DMS53 treated with DMSO at 0.1 percent for 48 hours (cell line): Measurements from ENCODE around the gene ALDH8A1.
"Not testable (repeated sequence)": the region's sequence is repeated elsewhere in the genome, so short reads cannot be mapped to it uniquely, and the experiment has no call there.

Experiments
- DNase-seq: peaks from one replicate; lab custom pipeline; 2025; ENCODE audit not compliant: unreplicated experiment; lab: John Stamatoyannopoulos, UW

Gene ALDH8A1

GRCh38 chr6:134911547-134911946, 38.4 kb downstream of the ALDH8A1 start:
- DNase-seq: no peak

DNA sequence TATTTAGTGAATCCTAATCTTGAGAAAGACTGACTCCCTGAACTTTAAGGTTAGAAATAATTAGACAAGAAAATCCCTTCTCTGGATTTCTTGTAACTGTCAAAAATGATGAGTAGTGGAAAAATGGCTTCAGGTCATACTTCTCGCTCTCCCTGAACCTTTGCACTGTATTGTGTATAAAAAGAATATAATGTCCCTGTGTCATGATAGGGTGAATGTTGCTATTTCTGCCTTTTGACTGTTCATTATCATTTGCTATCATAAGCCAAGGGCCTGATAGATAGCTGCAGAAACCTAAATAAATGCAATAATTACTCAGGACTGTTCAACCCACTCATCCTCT, 39.3 kb downstream of the ALDH8A1 start:
- no peak for DNase-seq

DNA sequence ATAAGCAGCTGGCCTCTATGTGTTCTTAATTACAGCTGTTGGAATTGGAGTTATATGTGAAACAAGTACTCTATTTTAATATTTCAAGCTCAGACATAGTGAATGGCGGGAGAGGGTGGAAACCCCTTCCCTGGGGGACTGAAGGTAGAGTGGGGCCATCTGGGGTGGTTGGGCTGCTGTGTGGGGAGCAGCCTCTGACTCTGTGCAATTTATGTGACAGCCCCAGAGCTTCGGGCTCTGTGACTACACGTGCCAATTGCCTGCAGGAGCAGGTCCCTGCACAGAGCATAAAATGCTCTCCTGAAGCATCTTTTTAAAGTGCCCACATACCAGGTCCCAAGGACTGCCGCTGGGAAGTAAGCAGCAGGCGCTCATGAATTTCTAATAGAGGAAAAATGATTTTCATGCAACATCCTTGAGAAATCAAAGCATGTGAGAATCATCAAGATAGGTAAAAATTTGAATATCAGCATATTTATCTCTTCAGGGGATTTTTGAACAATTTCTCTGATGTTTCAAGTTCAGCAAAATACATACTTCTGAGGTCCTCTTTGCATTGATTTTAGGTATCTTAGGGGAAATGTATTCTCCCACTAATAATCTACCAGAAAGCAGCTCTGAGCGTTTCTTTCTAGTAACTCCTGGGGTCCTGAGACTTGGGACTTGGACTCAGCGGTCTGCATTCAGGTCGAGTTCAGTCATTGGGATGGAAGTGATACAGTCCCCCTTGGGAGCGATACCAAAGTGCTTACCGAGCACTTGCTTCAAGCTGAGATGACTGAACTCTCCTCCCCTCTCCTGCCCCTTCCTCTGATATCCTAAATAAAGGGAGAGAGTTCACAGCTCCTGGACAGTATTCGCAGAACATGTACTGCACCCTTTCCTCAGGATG, 40.0 kb downstream of the ALDH8A1 start:
- DNase-seq: no peak

DNA sequence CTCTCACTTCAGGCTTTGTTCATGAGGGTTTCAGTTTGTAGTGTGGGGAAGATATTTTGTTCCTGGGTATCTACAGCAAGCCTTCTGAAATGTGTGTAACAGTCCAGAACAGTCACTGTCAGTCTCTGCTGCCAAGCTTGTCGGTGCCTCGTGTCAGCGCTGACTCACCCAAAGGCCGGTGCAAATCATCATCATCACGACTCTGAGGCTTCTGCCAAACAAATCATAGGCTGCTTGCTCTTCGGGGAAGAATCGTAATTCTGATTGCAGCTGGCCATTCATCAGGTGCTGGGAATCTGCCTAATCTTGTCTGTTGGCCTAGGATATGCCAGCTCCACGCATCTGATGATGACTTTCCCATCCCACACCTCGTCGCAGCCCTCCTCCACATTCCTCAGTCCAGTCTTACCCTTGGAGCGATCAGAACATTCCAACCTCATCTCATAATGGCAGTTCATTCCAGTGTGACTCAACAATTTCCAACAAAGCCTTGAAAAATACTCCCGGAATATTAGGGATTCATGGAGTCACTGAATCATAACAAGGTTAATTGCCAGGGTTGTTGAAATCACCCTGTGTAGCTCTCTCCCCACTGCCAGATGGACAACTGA, 40.9 kb downstream of the ALDH8A1 start:
- DNase-seq: no peak

GRCh38 chr6:134904731-134905130, 45.2 kb downstream of the ALDH8A1 start:
- not testable (repeated sequence) for DNase-seq

DNA sequence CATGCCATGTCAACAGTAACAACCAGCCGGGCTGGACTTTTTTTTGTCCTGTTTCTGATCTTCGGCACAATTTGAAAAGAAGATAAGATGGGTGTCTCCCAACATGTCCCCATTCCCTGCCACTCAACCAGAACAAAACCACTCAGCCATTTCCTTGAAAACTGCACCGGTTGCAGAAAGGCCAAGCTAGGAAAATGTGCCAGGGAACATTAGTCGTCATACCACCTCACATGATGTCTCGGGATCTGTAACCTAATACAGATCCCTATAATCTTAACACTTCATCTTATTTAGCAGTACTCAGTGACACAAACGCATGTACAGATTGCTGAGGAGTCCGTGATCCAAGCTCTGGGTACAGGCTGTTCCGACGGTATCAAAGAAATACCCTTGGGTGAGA, 46.5 kb downstream of the ALDH8A1 start:
- no peak for DNase-seq

DNA sequence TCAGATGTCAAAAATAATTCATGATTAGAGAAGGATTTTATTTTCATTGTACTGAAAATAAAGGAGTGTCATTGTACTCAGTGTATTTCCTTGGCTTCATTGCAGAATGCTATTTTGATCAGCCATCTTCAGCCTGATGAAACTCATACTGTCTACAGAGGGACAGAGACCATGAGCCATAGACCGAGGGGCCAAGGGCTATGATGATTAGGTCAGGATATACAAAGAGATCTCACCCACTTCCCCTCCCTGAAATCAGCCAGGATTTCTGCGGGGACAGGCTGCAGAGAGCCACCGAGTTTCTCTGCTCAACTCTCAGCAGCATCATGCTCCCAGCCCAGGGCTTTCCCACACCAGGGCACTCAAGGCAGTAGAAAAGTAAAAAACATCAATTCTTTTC, 47.0 kb downstream of the ALDH8A1 start:
- DNase-seq: no peak

DNA sequence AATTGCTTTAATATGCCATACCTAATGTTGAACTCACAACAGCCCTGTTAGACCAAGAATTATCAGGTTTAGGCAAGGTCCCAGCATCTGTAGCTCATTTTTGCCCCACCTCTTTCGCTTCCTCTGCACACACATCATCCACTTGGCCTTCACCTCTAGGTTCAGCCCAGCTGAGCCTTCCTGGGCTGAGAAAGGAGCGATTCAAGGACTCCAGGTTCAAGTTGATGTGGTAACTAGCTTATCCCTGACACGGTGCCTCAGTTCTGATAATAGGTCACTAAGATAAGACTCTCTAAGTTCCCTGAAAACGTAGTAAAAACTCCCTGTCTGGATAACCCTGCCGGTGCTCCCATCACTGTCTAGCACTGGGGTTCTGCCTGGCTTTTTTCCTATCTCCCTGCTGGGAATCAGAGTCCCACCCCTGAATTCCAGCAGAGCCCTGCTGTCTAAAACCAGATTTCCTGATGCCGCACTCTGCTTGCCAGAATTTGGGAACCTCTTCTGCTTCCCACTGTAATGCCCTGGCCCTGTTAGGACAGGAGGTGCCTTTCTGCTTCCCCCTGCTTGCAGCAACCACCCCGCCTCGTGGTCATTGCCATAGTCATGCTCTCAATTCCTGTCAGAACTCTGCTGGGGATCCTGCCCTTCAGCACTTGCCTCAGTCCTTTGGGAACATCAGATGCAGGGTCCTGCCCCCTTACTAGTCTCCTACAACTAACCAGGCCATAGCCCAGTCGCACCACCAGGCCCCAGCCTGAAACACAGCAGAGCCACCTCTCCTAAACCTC, 47.6 kb downstream of the ALDH8A1 start:
- DNase-seq: no peak

GRCh38 chr6:134898575-134898974, 51.3 kb downstream of the ALDH8A1 start:
- DNase-seq: no peak

DNA sequence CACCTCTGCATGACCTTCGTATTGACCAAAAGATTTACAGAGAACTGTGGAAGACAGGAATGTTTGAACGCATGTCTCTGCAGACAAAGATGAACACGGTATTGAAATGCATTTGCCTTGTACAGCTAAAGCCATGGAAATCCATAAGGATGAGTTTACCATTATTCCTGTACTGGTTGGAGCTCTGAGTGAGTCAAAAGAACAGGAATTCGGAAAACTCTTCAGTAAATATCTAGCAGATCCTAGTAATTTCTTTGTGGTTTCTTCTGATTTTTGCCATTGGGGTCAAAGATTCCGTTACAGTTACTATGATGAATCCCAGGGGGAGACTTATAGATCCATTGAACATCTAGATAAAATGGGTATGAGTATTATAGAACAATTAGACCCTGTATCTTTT, 51.7 kb downstream of the ALDH8A1 start:
- DNase-seq: not testable (repeated sequence)

DNA sequence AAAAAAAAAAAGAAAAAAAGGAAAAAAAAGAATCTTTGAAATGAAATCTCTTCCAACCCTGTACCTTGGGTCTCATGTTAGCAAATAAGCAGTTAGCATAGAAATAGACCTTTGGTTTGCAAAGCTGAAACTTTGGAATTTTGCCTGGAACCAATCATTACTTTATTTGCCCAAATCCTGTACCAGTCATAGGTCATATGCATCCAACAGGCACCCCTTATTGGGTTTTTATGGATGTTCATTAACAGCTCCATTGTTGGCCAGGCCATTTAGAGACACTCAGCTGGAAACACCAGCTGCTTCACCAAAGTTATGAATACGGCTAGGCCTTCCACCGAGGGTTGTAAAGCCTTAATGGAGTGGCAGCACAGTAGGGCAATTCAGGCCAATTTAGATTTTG, 53.0 kb downstream of the ALDH8A1 start:
- DNase-seq: no peak

- DNase-seq: no peak
These were observed 55.1 kb downstream of the ALDH8A1 start for GRCh38 chr6:134894800-134895199.

DNA sequence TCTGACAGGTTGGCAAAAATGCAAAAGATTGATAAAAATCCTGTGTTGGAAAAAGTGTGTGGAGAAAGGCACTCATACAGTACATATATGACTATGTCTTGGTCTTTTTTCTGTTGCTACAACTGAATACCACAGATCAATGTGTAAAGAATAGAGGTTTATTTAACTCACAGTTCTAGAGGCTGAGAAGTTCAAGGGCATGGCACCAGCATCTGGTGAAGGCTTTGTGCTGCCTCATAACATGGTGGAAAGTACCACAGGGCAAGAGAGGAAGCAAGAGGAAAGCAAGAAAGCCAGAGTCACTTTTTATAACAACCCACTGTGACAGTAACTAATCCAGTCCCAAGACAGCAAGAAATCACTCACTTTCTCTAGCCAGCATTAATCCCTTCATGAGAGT, 57.5 kb downstream of the ALDH8A1 start:
- no peak for DNase-seq

DNA sequence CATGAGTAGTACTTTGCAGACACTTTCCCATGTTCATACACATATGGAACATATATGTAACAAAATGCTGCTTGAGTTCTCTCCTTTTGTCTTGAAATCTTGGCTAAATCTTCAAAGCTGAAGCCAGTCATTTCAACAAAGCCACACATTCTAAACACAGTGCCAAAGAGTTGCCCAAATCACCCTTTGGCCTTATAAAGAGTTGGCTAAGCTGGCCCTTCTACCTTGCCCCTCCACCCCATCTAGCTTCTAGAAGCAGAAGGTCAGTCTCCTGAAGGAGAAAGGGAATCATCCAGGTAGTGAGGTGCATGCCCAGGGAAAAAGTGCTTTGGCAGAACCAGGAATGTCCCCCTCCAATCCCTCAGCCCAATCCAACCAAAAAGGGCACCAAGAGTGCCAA, 58.3 kb downstream of the ALDH8A1 start:
- no peak for DNase-seq

- no peak for DNase-seq
These were observed 61.6 kb downstream of the ALDH8A1 start for GRCh38 chr6:134888316-134888715.

GRCh38 chr6:134884752-134885151, 65.1 kb downstream of the ALDH8A1 start:
- DNase-seq: no peak

- DNase-seq: no peak
These were observed 66.6 kb downstream of the ALDH8A1 start for GRCh38 chr6:134883314-134883713.

DNA sequence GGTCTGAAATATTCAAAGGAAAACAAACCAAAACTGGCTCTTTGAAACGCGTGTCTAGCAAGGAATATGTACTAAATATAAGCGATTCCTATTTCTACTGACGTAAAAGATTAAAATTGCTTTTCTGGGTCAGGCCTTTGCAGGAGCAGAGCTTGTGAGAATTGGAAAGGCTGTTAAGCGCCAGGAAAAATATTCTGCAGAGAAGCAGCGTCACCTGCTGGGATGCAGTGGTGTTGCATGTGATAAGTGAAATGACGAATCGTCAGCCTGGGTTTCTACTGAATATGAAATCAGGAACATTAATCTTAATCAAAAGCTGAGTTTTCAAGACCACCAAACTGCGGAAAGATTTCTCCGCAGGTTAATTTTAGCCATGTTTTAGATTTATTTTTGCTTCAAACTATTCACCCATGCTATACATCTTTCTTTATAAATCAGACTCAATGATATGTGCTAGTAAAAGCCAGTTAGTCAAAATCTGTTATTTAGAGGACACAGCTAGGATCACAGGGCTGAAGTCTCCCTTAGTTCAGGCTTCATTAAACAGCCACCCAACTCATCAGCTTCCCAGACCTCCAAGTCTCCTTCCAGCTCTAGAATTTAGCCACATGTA, 67.4 kb downstream of the ALDH8A1 start:
- peak; percentile 25 for DNase-seq

- DNase-seq: no peak
These were observed 69.3 kb downstream of the ALDH8A1 start for GRCh38 chr6:134880487-134881190.

DNA sequence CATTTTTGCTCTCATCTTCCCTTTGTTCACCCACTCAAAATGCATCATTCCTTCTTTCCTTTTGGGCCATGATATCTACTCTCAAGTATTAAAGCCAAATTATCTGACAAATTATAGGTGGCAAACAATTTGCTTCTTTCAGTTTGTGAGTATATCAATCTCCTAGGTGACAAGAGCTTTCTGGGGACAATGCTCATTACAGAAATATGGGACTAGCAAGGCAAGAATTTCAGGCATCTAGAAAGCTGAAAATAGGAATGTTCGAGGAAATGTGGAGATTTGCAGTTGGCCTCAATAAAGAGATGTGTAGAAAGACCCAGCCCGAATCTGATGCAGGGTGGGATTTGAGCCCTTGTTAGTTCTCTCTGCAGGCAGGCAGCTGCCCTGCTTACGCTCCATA, 71.8 kb downstream of the ALDH8A1 start:
- DNase-seq: no peak

GRCh38 chr6:134875367-134875766, 74.5 kb downstream of the ALDH8A1 start:
- DNase-seq: no peak
